IPS-18c (cell line): ENCODE results near the gene SH3YL1.

Experiments
- H3K4me3 ChIP-seq: 2 replicates; pipeline ENCODE4 v1.7.0; 2013; ENCODE audit warnings: low read depth, mild to moderate bottlenecking, low read length, moderate library complexity; ENCODE audit not compliant: insufficient read depth
- H3K9me3 ChIP-seq: one replicate; pipeline ENCODE4 v1.6.1; 2013; ENCODE audit warnings: mild to moderate bottlenecking, low read length, moderate library complexity; ENCODE audit not compliant: control insufficient read depth, insufficient read depth

The SH3YL1 gene

GRCh38 chr2:284896-285492, 21.2 kb upstream of the SH3YL1 start:
- H3K4me3 ChIP-seq: no peak overlapping the region
- H3K9me3 ChIP-seq: no peaks in the 10 kb centered on the region

GRCh38 chr2:283996-284794, 20.4 kb upstream of the SH3YL1 start:
- Histone ChIP-seq H3K4me3 (no peak overlapping the region), H3K9me3 (no peaks in the 10 kb centered on the region)

- Histone ChIP-seq H3K4me3 (no peak overlapping the region), H3K9me3 (no peaks in the 10 kb centered on the region)
Observed at GRCh38 chr2:282371-283263, 18.8 kb upstream of the SH3YL1 start.

DNA sequence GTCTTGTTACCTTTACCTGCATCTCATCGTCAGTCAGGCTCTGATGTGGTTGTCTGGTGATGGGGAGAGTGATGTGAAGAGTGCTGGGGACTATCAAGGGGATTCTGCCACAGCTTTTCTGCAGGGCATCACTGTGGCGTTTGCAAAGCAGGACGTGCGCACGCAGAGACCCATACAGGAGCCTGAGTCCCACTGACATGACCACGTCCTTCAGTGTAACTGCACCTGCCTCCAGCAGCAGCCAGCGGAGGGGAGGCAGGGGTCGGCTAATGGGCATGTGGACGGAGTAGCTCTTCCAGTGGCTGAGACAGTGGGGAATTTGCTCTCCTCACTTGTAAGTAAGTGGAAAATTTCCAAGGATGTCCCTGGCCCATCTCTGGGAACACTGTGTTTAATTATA, 17.5 kb upstream of the SH3YL1 start:
- Histone ChIP-seq H3K4me3 (no peak overlapping the region), H3K9me3 (no peaks in the 10 kb centered on the region)

DNA sequence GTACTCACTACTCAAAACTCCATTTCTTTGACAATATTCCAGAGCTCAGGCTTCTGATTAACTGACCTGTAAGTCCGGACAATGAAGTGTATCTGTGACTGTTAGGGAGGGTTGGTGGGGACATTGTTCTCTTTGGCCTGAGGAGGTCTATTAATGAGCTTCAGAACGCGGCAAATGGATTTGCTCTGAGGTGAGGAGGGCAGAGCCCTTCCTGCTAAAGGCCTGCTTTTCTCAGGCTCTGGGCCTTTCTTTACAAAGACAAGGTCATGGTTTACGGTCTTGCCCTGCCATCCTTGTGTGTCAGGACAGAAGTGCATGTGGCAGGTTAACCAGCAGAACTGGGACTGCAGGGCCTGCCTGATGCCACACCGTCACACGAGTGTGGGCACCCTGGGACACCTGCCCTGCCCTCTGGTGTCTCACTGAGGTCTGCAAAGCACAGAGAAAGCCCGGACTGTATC, 16.8 kb upstream of the SH3YL1 start:
- Histone ChIP-seq H3K9me3 (no peaks in the 10 kb centered on the region), H3K4me3 (no peak overlapping the region)

DNA sequence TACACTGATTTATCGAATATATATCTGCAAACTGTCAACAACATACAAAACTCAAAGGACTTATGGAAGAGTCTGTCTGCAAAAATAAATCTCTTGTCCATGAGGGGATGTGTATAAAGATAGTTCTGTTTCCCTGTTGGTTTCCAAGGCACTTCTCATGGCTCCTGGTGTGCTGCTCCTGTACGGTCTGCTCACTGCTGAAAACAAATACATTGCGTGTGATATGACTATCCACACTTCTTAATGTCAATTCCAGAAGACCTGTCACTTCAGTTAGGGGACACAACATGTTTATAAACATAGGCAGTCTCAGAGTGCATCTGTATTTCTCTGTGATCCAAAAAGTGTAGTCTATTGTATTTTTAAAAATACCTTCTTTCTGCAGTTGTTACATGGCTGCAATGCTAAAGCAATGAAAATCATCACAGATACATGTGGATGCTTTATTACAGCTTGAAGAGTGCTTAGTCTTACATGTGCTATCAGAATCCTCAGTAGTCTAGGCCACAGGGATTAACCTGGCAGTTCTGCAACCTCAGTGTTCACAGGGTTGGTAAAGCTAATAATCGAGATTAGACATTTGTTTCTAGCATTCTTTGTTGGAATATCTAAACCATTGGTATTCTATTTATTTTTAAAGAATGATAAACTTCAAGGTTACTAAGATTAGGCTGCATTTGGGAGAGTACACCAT, 16.3 kb upstream of the SH3YL1 start:
- Histone ChIP-seq H3K4me3 (no peak overlapping the region), H3K9me3 (no peaks in the 10 kb centered on the region)

DNA sequence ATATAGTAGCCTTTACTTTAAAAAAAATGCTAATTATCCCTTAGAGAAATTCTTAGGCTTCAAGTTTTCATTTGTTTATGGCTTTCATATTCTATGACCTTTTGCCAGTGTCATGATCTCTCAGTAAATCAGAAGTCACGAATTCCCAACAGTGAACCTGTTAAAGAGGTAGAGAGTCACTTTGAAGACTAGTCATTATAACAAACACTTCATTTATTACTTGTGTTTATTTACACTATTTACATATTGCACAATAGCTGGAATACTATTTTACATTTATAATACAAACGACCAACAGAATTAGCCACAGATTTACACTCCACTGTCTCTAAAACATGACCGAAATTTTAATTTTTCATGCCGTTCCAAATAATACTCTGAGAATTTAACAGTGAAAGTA, 15.5 kb upstream of the SH3YL1 start:
- Histone ChIP-seq H3K9me3 (no peaks in the 10 kb centered on the region), H3K4me3 (no peak overlapping the region)

GRCh38 chr2:278927-279320, 15.1 kb upstream of the SH3YL1 start:
- no peak overlapping the region for H3K4me3 ChIP-seq
- H3K9me3 ChIP-seq: no peaks in the 10 kb centered on the region

GRCh38 chr2:278312-278926, 14.6 kb upstream of the SH3YL1 start:
- Histone ChIP-seq H3K9me3 (no peaks in the 10 kb centered on the region), H3K4me3 (no peak overlapping the region)

DNA sequence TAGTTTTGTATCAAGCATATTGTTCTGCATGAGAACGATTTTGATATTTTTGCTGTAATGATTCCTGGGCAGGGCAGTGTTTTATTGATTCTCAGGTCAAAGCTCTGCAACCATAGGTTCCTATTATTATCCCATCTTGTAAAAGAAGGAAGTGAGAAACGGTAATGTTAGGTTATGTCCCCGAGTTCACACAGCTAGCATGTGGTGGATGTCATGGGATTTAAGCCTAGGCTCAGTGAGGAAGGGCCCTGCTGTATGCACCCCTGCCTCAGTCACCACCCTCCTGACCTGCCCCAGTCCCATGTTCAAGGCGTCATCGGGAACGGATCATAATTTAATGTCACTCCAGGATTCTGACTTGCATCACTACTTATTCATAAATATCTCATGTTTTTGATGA, 11.6 kb upstream of the SH3YL1 start:
- no peak overlapping the region for H3K4me3 ChIP-seq
- H3K9me3 ChIP-seq: no peaks in the 10 kb centered on the region

DNA sequence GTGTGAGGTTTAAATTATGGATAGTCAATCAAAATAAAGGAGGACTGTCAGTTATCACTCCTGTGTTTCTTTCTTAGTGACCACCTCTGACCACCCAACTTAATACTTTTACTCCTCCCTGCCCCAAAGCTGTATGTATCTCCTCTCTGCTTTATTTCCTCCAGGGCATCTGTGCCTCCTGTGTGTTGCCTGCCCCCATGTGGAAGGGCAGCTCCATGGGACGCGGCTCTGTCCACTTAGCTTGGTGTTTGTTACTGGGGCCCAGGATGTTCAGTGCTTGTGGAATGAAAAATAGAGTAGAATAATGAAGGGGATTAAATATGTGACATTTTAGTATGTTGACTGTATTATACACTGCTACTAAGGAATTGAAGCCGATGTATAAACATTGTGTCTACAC, 10.7 kb upstream of the SH3YL1 start:
- no peaks in the 10 kb centered on the region for H3K9me3 ChIP-seq
- H3K4me3 ChIP-seq: no peak overlapping the region

DNA sequence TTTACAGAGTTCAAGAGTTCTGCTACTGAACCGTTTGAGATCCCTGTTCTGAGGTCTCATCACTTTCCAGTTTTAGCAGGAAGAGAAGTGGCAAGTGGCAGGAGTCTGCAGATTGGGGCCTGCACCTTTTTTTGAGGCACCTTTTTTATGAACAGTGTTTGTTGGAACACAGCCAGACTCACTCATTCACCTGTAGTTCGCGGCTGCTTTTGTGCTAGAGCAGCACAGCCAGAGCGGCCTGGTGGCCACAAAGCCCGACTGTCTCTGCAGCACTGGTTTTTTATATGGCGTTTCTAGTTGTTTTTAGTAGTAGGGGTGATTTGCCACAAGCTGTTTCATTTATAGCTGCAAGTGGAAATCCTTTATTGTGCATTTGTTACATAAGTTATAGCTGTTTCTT, 9.5 kb upstream of the SH3YL1 start:
- Histone ChIP-seq H3K9me3 (no peaks in the 10 kb centered on the region), H3K4me3 (no peak overlapping the region)

GRCh38 chr2:271917-272316, 8.1 kb upstream of the SH3YL1 start:
- Histone ChIP-seq H3K9me3 (no peaks in the 10 kb centered on the region), H3K4me3 (no peak overlapping the region)

DNA sequence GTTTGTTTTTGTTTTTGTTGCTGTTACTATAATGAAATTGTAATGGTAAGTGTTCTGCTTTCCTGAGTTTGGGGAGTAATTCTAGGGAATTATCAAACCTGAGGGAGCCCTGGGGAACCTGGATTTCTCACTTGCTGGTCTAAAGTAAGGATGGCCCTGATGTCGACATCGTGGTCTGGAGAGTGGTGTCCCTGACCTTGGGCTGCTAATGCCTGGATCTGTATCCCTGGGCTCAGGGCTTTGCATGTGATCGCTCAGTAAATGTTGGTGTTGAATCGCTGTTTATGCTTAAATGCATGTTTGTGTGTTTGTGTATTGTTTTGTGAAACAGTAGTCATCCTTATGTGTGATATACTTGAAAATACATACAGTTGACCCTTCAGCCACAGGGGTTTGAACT, 7.0 kb upstream of the SH3YL1 start:
- H3K4me3 ChIP-seq: no peak overlapping the region

DNA sequence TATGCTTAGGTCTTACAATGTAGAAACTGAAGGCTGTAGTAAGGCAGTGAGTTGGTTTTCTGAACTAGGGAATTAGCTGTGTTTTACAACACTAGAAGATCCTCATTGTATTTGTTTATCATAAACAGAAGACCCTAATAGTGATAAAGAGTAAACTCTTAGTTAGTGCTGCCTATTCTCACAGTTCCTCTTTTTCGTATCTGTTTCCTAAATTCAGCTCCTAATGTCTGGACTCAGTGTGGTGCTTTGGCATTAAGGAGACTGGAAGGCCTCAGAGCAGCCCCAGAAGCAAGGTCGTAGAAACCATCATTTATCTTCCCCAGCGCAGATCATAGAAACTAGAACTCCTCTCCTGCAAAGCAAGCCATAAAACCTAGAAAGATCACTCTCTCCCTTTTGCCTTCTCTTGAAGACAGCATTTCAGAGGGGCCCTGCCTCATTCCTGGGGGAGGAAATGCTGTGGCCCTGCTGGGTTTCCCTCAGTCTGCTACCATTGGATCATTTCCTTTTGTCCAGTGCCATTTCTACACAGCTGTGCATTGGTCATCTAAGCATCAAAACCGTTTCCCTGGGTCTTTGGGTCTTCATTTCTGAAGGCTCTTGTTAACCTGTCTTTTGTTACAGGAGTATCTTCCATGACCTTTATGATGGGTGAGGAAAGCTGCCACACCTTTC, 5.7 kb upstream of the SH3YL1 start:
- no peaks in the 10 kb centered on the region for H3K9me3 ChIP-seq
- H3K4me3 ChIP-seq: no peak overlapping the region

More for the DNA sequence above, 7.0 kb upstream of the SH3YL1 start:
- H3K9me3 ChIP-seq: no peaks in the 10 kb centered on the region

GRCh38 chr2:268323-268722, 4.5 kb upstream of the SH3YL1 start:
- no peak overlapping the region for H3K4me3 ChIP-seq

More at GRCh38 chr2:268323-268722, 4.5 kb upstream of the SH3YL1 start:
- no peaks in the 10 kb centered on the region for H3K9me3 ChIP-seq
